ENCODE measurements around the gene SH3D19. TPM values are rescaled to one million over a fixed set of nuclear protein-coding genes. Genes with fewer than 3 reads are reported as not detected.
A peak's percentile ranks its signal among the peaks of the same experiment; 100 is the strongest.

SH3D19 gene
- total and polyA plus RNA-seq, 8 donors = 52.9 to 114 (median 59.2) TPM

DNA sequence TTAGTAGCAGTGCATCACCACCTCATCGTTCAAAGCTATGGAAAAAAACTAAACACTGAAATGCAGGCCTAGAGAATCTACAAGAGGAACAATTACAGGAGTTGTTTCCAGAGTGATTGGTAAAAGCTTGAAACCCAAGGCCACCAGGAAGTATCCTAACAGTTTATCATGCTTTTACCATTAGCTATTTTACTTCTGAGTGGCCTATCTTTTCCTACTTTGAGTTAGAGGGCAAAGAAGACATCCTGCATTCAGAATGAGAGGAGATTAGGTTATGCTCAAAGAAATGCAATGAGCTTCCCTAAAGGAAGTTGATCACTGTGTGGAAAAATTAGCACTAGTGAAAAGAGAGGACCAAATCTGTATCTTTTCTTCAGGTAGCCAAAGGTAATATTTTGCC is 118.2 kb downstream of the SH3D19 start:
- intact Hi-C loops (cut with DNase I) = no loop called here
- no peak for TF ChIP-seq CTCF (IDR thresholded peaks at IDR 0.05)
- ATAC-seq = no peak
- no peaks in the 10 kb centered on the region for H3K9me3 ChIP-seq
- peaks cover 4 to 15% of the 10 kb centered on the region in 2 donors for H3K4me1 ChIP-seq
- no peaks in the 10 kb centered on the region for H3K36me3 ChIP-seq
- DNase-seq = no peak
- no peaks in the 10 kb centered on the region for H3K27me3 ChIP-seq
- no peak overlapping the region for H3K4me3 ChIP-seq
- H3K27ac ChIP-seq = peak overlapping the region in 1 of 2 donors; percentile 28

DNA sequence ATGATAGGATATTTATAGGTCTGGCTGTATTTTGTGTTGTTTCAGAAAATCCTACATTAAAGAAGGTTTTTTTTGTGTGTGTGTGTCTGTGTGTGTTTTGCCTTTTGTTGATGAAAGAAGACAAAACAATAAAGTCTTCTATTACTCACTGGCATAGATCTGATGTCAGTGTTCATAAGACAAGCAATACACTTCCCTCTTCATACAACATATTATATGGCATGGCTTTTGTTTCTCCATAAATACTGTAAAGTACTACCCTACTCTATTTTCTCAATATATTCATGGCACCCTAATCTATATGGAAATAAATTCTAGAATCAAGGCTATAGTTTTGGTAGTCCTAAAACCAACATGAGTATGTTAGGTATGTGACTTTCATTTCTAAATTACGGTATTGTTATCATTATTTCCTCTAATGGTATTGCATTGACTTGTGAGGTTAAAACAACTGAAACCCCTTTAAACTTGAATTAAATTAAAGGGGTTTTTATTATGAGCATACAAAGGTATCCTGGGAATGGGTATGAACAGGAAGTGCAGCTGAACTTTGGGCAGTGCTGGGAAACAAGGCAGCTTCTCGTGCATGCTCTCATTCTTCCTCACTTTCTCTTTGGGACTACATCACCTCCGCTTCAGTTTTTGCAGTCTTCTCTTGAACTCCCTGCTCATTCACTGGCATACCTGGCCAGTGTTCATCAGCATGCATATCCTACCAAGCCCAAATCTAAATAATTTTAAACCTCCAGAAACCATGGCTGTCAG is 119.0 kb downstream of the SH3D19 start:
- no peaks in the 10 kb centered on the region for H3K36me3 ChIP-seq
- DNase-seq (no peak), ATAC-seq (no peak)
- no peaks in the 10 kb centered on the region for H3K9me3 ChIP-seq
- H3K4me1 ChIP-seq = peaks cover 4 to 15% of the 10 kb centered on the region in 2 donors
- TF ChIP-seq CTCF (IDR thresholded peaks at IDR 0.05) = no peak
- H3K27ac ChIP-seq = peak overlapping the region; percentile 15 to 28
- H3K27me3 ChIP-seq = no peaks in the 10 kb centered on the region
- intact Hi-C loops (cut with DNase I) = no loop called here
- no peak overlapping the region for H3K4me3 ChIP-seq

GRCh38 chr4:151205722-151206121 is 119.7 kb downstream of the SH3D19 start:
- Histone ChIP-seq H3K4me3 (no peak overlapping the region), H3K36me3 (no peaks in the 10 kb centered on the region), H3K27ac (peak overlapping the region; percentile 15 to 29), H3K27me3 (no peaks in the 10 kb centered on the region), H3K4me1 (peaks cover 4 to 15% of the 10 kb centered on the region in 2 donors), H3K9me3 (no peaks in the 10 kb centered on the region)
- intact Hi-C loops (cut with DNase I) = no loop called here
- peak; percentile 27 for ATAC-seq
- no peak for TF ChIP-seq CTCF (IDR thresholded peaks at IDR 0.05)
- DNase-seq = no peak

- no peaks in the 10 kb centered on the region for H3K27me3 ChIP-seq
- H3K4me1 ChIP-seq = peaks cover 4 to 15% of the 10 kb centered on the region in 2 donors
- H3K27ac ChIP-seq = peak overlapping the region; percentile 15 to 29
- TF ChIP-seq CTCF (IDR thresholded peaks at IDR 0.05) = no peak
- no peak overlapping the region for H3K4me3 ChIP-seq
- no peaks in the 10 kb centered on the region for H3K36me3 ChIP-seq
- ATAC-seq (no peak), DNase-seq (no peak)
- H3K9me3 ChIP-seq = no peaks in the 10 kb centered on the region
- intact Hi-C loops (cut with DNase I) = no loop called here
Measured at GRCh38 chr4:151204925-151205524, 120.4 kb downstream of the SH3D19 start.

- peaks cover 4 to 21% of the 10 kb centered on the region in 2 donors for H3K4me1 ChIP-seq
- no peaks in the 10 kb centered on the region for H3K36me3 ChIP-seq
- no peaks in the 10 kb centered on the region for H3K9me3 ChIP-seq
- TF ChIP-seq CTCF (IDR thresholded peaks at IDR 0.05) = no peak
- H3K27ac ChIP-seq = peak overlapping the region; percentile 3 to 34
- ATAC-seq = no peak
- intact Hi-C loops (cut with DNase I) = no loop called here
- no peak overlapping the region for H3K4me3 ChIP-seq
- DNase-seq = no peak
- H3K27me3 ChIP-seq = no peaks in the 10 kb centered on the region
Measured at GRCh38 chr4:151202851-151203455, 122.5 kb downstream of the SH3D19 start.
